Endothelial cell of umbilical vein (primary cell): ENCODE data around the gene MOB1A. TPM values are rescaled to one million over a fixed set of nuclear protein-coding genes. Genes with fewer than 3 reads are reported as not detected.

Experiments used
- BruUV-seq: library from RNA; stranded (reverse); fragments of 400-500 nt; replicated peaks from 2 replicates; lab custom pipeline; 2021; lab: Mats Ljungman, UMichigan
- CTCF ChIA-PET: fragments of 300-600, 350-600 bp; sonication (Branson Sonifier 250); formaldehyde crosslinking; loops from one replicate; lab custom pipeline; 2021; ENCODE audit warnings: antibody characterized with exemption, inconsistent platforms; lab: Charles Lee
- POLR2A ChIA-PET: fragments of 300-600, 350-600 bp; sonication (Branson Sonifier 250); formaldehyde crosslinking; loops from one replicate; lab custom pipeline; 2021; ENCODE audit warnings: antibody characterized with exemption, inconsistent platforms; lab: Charles Lee
- DNase-seq: peaks from one replicate; pipeline ENCODE4 v3.0.0-alpha.2; 2011; ENCODE audit warnings: low read depth, low spot score
- FAIRE-seq: peaks from 2 replicates; lab custom pipeline; 2011; peaks lifted over from hg19 to GRCh38; lab: Jason Lieb, UNC
- H2AFZ ChIP-seq: 2 replicates; pipeline ENCODE4 v1.6.0; 2012; ENCODE audit warnings: low read depth, low read length, control low read depth, inconsistent platforms
- H3K27ac ChIP-seq: 2 replicates; pipeline ENCODE4 v1.5.1; 2011; ENCODE audit warnings: low read depth, mild to moderate bottlenecking, control low read depth, low read length, moderate library complexity; ENCODE audit not compliant: insufficient read depth
- H3K27me3 ChIP-seq, 2 experiments: 2 replicates each; pipeline versions ENCODE4 v1.6.0 to v1.6.1; 2011; ENCODE audit warnings: low read length in 2 of 2, mixed read lengths in 1 of 2; ENCODE audit not compliant: control insufficient read depth in 2 of 2, insufficient read depth in 2 of 2
- H3K36me3 ChIP-seq, 2 experiments: 2 replicates in 1 of 2; 3 replicates in 1 of 2; pipeline ENCODE4 v1.5.1; 2011; ENCODE audit warnings: low read length in 2 of 2, mild to moderate bottlenecking in 1 of 2, moderate library complexity in 1 of 2; ENCODE audit not compliant: control insufficient read depth in 2 of 2, insufficient read depth in 2 of 2; ENCODE audit errors: extremely low read depth in 1 of 2
- H3K4me1 ChIP-seq: 3 replicates; pipeline ENCODE4 v1.5.1; 2011; ENCODE audit warnings: mild to moderate bottlenecking, low read length; ENCODE audit not compliant: control insufficient read depth, insufficient read depth; ENCODE audit errors: extremely low read depth
- H3K4me2 ChIP-seq: 2 replicates; pipeline ENCODE4 v1.6.1; 2011; ENCODE audit warnings: low read length, control low read depth, mixed read lengths; ENCODE audit not compliant: insufficient read depth
- H3K4me3 ChIP-seq, 3 experiments: fragments of 200-600 bp in 1 of 3; sonication (generic), shearing (Covaris generic) in 1 of 3; replicated peaks in 1 of 3; 2 replicates each; pipeline ENCODE4 v1.5.1; 2011 to 2016; ENCODE audit warnings: control low read depth in 3 of 3, low read length in 3 of 3, mild to moderate bottlenecking in 2 of 3, inconsistent platforms in 1 of 3, low read depth in 1 of 3, moderate library complexity in 1 of 3; ENCODE audit not compliant: insufficient read depth in 1 of 3
- H3K79me2 ChIP-seq: 2 replicates; pipeline ENCODE4 v1.6.0; 2012; ENCODE audit warnings: low read length, inconsistent platforms; ENCODE audit not compliant: control insufficient read depth, insufficient read depth
- H3K9ac ChIP-seq: replicated peaks from 2 replicates; pipeline ENCODE3; 2011; ENCODE audit warnings: low read length, control low read depth; ENCODE audit not compliant: insufficient read depth; ENCODE audit errors: extremely low read depth
- H3K9me1 ChIP-seq: replicated peaks from 3 replicates; pipeline ENCODE4 v1.6.0; 2011; ENCODE audit warnings: mild to moderate bottlenecking, low read length; ENCODE audit not compliant: control insufficient read depth, insufficient read depth; ENCODE audit errors: extremely low read depth
- H3K9me3 ChIP-seq: replicated peaks from 2 replicates; pipeline ENCODE4 v1.5.1; 2012; ENCODE audit warnings: low read length, inconsistent platforms; ENCODE audit not compliant: control insufficient read depth, insufficient read depth
- H4K20me1 ChIP-seq: replicated peaks from 2 replicates; pipeline ENCODE3; 2011; ENCODE audit warnings: mild to moderate bottlenecking, low read length; ENCODE audit not compliant: control insufficient read depth, insufficient read depth; ENCODE audit errors: extremely low read depth
- CTCF ChIP-seq, 2 donors: IDR thresholded peaks; 1 replicate in 1 of 2; 2 replicates in 1 of 2; pipeline ENCODE4 v1.5.1; 2011; ENCODE audit warnings: low read length in 2 of 2, mild to moderate bottlenecking in 2 of 2, moderate library complexity in 2 of 2, control low read depth in 1 of 2, inconsistent platforms in 1 of 2, low read depth in 1 of 2; ENCODE audit not compliant: insufficient read depth in 1 of 2; ENCODE audit errors: extremely low read depth in 1 of 2
- EZH2 ChIP-seq: IDR thresholded peaks from 2 replicates; pipeline ENCODE4 v1.6.1; 2012; ENCODE audit warnings: borderline replicate concordance, low read depth, mild to moderate bottlenecking, moderate library complexity, low read length, inconsistent platforms; ENCODE audit not compliant: severe bottlenecking
- FOS ChIP-seq: IDR thresholded peaks from 2 replicates; pipeline ENCODE4 v1.6.1; 2011; ENCODE audit warnings: mild to moderate bottlenecking, low read length, moderate library complexity, borderline replicate concordance; ENCODE audit not compliant: insufficient read depth
- GATA2 ChIP-seq: IDR thresholded peaks from 2 replicates; pipeline ENCODE4 v1.7.0; 2011; ENCODE audit warnings: low read depth, mild to moderate bottlenecking, moderate library complexity, mixed read lengths, low read length; ENCODE audit not compliant: insufficient read length, insufficient read depth
- JUN ChIP-seq: IDR thresholded peaks from 2 replicates; pipeline ENCODE4 v1.6.1; 2011; ENCODE audit warnings: borderline replicate concordance, low read depth; ENCODE audit not compliant: insufficient read length, insufficient read depth
- MAX ChIP-seq: IDR thresholded peaks from 2 replicates; pipeline ENCODE4 v1.6.1; 2011; ENCODE audit not compliant: insufficient read depth, insufficient read length
- MYC ChIP-seq: IDR thresholded peaks from one replicate; pipeline ENCODE4 v1.6.1; 2011; ENCODE audit warnings: mild to moderate bottlenecking, low read depth, low read length
- POLR2A ChIP-seq: IDR thresholded peaks from 2 replicates; pipeline ENCODE4 v1.6.1; 2012; ENCODE audit warnings: low read depth, mild to moderate bottlenecking, control low read depth, low read length
- POLR2AphosphoS5 ChIP-seq: IDR thresholded peaks from 2 replicates; pipeline ENCODE4 v1.6.1; 2012; ENCODE audit warnings: low read depth, mild to moderate bottlenecking, control low read depth, low read length, moderate library complexity; ENCODE audit not compliant: insufficient read depth
- dilution Hi-C: fragments of 300-500 bp; cut with MboI; formaldehyde crosslinking; loops from one replicate; pipeline ENCODE4 v1.15.0; 2019; ENCODE audit warnings: low sequenced_read_pairs; ENCODE audit not compliant: extremely low pct_ligation_motif_present
- intact Hi-C: fragments of 100-400 bp; cut with micrococcal nuclease; formaldehyde crosslinking; loops from one replicate; pipeline ENCODE4 v1.10.0; 2022
- polyA plus RNA-seq, 4 experiments: library from polyadenylated mRNA; depleted of rRNA in 3 of 4; stranded (reverse) in 3 of 4; unstranded in 1 of 4; fragments of >200 nt; gene quantifications; 2 replicates each; pipeline versions ENCODE4 v1.2.1 to v1.2.3, GENCODE V29; 2011 to 2012; ENCODE audit warnings: missing spikeins in 1 of 4
- total RNA-seq: library from RNA; stranded (reverse); gene quantifications from 2 replicates; pipeline ENCODE4 v1.2.3, GENCODE V29; 2021

Gene MOB1A
- total and polyA plus RNA-seq, 2 donors (not counting 3 experiments of a cell fraction or from before 2014, with no cell fraction given), result 25.3 to 112 TPM

- peaks cover 9 to 23% of the 10 kb centered on the region in 2 experiments for H3K36me3 ChIP-seq
- POLR2A ChIA-PET, result no interaction called here
- CTCF ChIA-PET, result no interaction called here
- no TSS peak for BruUV-seq
- dilution Hi-C loops (no loop called here), intact Hi-C loops (no loop called here)
- no peak overlapping the region for H3K4me2 ChIP-seq
- H3K27ac ChIP-seq, result no peak overlapping the region
- DNase-seq (no peak), FAIRE-seq (no peak)
- no peaks in the 10 kb centered on the region for H3K4me1 ChIP-seq
- peaks cover 7% of the 10 kb centered on the region for H3K79me2 ChIP-seq
- H3K27me3 ChIP-seq, result no peaks in the 10 kb centered on the region
- H4K20me1 ChIP-seq, result no peaks in the 10 kb centered on the region
- H3K4me3 ChIP-seq, result no peak overlapping the region
- no peak overlapping the region for H2AFZ ChIP-seq
- H3K9ac ChIP-seq, result no peak overlapping the region
- no peaks in the 10 kb centered on the region for H3K9me3 ChIP-seq
- TF ChIP-seq EZH2, result no peak
- TF ChIP-seq MYC, result no peak
- TF ChIP-seq JUN, result no peak
- TF ChIP-seq POLR2AphosphoS5, result no peak
- no peak for TF ChIP-seq POLR2A
- TF ChIP-seq GATA2, result no peak
- no peak for TF ChIP-seq CTCF (IDR thresholded peaks at IDR 0.05; ENCODE audit: extremely low read depth in 1 of 2, insufficient read depth in 1 of 2, low read depth in 1 of 2, low read length in 2 of 2)
- TF ChIP-seq MAX, result no peak
- TF ChIP-seq FOS, result no peak
- no peaks in the 10 kb centered on the region for H3K9me1 ChIP-seq
These were observed 34.2 kb upstream of the MOB1A start for GRCh38 chr2:74212702-74213410.
